ENCODE data around the gene TENM4.

- TF ChIP-seq EZH2phosphoT487 (IDR thresholded peaks at IDR 0.05; ENCODE audit: borderline replicate concordance, low read depth, low read length) (no peak), CTCF (conservative IDR thresholded peaks at IDR 0.05; ENCODE audit: low read length) (no peak)
Observed at GRCh38 chr11:78606667-78607066, 834.2 kb downstream of the TENM4 start.
